SHP77 treated with DMSO at 0.1 percent for 48 hours (cell line): ENCODE data around the gene TFF2.

ENCODE experiments used
- DNase-seq: peaks from one replicate; lab custom pipeline; 2025; lab: John Stamatoyannopoulos, UW

Gene TFF2, protein sequence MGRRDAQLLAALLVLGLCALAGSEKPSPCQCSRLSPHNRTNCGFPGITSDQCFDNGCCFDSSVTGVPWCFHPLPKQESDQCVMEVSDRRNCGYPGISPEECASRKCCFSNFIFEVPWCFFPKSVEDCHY

DNA sequence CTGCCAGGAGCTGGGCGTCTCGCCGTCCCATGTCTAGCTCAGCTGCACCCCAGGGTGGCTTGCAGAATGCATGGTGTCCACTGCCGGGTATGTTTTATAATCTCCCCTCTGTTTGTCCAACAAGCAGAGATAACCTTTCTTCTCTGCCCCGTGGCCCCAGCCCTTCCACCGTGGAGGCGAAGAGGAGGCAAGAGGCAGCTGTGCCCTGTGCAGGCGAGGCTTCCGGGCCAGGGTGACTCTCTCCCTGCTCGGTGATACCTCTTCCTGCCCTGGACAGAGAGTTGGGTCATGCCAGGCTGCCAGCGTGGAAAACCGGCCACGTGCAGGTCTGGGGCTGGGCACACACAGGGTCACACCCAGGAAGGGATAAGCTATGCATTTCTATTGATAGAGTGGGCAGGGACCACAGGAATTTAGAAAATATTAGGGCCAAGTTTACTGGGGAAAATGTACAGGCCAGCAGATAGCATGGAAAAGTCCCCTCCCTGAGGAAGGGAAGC is at the start of gene TFF2:
Gene TFF2, minus strand, starts transcription at position 68 of the 500 bp plus-strand sequence. Its CDS starts 37 bp downstream, at position 31.
- DNase-seq: no peak

DNA sequence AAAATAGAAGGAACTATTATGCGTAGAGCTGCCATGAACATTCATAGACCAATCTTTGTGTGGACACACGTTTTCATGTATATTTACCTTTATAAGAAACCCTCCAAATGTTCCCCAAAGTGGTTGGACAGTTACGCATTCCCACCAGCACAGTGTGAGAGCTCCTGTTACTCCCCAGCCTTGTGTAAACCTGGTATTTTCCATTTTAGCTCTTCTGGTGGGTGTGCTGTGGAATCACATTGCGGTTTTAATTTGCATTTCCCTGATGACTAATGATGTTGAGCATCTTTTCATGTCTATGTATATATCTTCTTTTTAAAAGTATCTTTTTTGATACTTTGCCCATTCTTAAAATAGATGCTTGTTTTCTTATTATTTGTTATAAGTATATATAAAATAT is 49.7 kb upstream of the TFF2 start:
- DNase-seq: no peak

DNA sequence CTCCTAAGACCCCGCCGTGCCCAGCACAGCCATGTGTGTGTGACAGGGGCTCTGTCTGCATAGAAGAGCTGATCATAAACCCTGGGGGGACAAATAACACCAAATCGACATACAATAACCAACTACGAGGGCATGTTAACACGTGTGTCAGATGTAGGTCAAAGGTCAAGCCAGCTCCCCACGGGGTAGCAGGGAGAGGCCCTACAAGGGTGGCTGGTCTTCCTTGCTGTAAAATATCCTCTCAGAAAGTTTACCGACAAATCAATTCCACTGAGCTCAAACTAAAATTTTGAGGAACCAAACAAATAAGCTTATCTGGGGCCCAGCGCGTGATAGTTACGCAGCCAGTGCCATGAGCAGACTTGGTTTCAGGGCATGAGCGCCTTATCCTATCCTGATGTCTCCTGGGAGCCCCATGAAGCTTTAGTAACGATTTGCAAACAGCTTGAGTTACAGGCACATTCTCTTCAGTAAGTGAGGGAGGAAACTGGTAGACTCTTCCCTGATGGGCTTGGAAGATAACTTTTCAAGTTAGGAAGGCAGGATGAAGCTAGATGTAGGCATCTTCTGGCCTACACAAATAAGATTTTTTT is 47.7 kb upstream of the TFF2 start:
- no peak for DNase-seq

DNA sequence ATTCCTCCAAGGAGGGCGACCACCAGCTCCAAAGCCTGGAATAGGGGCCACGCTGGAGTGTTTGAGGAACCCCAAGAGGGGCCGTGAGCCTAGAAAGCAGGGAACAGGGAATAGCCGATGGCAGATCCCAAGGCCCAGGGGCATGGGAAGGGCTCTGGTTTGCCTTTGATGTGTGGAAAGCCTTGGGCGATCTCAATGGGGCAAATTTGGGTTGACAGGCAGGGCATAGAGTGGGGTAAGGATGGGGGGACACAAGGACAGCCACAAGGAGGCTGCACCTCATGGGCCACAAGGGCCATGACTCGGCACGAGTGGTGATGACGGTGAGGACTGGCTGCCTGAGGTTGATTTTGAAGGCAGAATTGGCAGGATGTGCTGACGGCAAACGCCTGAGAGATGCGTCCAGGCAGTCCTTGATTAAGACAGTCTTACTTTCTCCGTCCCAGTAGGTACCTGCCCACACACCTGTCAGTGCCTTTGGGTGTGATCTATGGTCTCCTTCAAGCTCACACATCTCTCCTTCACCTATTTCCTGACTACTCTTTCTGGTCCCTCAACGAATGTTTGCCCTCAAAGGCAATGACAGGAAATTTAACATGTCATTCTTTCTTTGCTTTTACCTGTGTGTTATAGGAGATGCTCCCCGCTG is 47.1 kb upstream of the TFF2 start:
- no peak for DNase-seq

DNA sequence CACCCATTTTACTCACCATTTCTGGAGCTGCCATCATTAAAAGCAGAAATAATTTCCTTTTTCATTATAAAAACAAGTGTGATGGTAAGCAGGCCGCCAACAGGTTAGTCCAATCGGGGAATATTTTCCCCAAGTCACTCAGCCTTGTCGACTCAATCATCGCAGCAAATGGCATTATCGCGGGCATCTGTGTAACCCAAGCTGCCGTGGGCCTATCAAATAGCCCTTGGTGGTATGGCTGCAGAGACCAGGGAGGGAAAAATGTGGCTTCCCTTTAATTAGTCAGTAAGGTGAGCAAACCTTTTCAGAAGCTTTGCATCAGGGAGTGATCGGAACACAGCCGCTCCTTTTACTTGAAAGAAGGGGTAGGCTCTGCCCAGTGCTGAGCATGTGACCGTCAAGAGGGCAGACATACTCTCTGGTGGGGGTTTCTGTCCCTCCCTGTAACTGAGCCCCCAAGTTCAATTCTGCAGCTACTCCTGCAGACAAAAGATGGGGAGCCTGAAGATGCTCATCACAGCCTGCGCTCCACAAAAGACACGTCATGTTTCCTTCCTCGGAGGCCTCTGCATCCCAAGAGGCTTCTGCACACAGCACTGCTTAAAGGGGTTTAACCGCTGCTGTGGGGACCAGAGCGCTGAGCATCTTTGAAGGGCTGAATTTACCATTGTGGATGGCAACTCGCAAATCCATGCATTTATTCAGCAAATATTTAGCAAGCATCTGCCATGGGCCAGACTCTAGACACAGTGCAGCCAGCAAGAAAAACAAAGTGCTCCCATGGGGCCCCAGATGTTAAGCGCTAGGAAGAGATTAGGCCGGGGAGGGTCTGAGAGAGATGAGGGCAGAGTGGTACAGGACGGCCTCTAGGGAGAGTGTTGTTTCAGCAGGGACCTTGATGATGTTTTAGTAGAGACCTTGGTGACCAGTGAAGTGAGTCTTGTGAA is 46.3 kb upstream of the TFF2 start:
- DNase-seq: no peak

DNA sequence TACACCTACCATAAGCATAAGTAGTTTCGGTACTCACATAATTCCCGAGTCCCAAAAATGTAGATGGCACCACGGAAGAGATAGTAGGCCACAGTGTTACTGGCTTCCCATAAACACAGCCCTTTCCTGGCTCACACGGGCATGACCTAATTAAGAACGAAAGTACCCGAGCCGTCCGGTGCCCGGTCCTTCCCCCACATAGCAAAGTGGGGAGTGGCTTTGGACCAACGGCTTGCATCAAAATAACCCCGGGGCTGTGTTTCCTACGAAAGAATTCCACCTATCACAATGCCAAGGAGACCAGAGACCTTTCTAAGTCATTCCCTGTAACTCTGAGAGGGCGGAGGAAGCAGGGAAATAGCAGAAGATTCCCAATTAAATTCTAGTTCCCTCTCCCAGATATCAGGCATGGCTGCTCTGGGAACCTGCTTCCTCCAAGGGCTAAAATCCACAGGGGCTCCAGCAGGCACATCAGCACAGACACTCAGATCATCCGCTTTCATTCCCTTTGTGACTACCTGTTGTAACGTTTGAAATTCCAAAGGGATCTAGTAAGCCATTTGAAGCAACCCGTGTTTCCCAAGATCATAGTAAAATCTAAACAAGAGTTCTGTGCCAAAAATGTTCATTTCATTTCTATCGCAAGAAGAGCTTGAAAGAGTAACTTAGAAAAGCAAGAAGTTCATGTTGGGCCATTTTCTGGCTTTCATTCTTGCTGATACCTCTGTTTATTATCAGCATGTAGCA is 45.3 kb upstream of the TFF2 start, which contains the start of gene TMPRSS3:
Gene TMPRSS3, minus strand, starts transcription at position 148 of the 747 bp plus-strand sequence. CDS start 635 bp downstream, outside the sequence.
- DNase-seq: no peak

DNA sequence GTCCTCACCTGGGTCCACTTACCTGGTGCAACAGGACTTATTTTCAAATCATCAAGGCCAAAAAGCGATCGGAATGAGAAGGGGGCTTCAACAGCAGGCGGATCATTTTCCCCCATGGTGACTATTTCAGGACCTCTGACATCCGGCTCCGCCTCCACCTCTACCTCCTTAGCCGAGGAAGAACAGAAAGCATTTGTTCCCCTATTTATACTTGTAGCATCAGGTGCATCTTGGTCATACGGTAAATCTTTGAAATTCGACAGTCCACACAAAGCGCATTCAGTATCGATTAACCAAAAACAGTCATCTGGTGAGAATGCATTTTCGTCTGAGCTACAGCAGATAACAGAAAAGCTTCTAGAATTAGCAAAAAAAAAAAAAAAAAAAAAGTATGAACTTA is 44.5 kb upstream of the TFF2 start:
- no peak for DNase-seq

DNA sequence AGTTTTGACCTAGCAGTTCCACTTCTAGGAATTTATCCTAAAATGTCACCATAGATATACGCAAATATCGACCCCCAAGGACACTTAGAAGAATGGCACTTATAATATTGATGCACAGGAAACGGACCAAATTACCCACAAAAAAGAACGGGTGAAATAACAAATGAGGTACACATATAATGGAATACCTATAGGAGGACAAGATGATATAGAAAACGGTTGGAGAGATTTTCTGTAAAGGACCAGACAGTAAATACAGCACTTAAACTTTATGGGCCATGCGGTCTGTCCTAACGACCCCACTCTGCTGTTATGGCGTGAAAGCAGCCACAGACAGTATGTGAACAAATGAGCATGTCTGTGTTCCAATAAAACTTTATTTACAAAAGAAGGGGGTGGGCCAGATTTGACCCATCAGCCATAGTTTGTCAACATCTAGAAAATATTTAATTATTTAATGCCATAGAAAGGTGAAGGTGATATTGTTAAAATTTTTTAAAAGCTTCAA is 42.7 kb upstream of the TFF2 start:
- DNase-seq: no peak

DNA sequence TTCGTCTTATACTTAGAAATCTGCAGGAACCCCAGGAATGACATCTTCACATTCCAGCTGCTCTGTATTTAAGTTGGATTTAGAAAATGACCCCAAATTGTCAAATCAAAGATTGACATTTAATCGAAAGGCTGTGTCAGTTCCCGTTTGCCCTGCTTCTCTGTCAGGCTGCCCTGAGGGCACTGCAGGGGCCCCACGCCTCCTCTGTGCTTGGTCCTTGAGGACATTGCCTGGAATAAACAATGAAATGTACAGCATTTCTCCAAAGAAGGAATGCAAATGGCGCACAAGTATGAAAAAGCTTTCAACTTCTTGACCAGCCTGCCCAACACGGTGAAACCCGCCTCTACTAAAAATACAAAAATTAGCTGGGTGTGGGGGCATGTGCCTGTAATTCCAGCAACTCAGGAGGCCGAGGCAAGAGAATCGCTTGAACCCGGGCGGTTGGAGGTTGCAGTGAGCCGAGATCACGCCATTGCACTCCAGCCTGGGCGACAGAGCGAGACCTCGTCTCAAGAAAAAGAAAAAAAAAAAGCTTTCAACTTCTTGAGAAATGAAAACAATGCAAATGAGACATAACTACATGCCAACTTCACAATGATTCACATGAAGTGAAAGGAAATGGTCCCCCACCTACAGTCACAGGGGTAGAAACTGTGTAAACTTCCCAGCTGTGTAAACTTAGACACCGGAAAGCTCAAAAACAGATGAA is 42.1 kb upstream of the TFF2 start:
- DNase-seq: no peak

DNA sequence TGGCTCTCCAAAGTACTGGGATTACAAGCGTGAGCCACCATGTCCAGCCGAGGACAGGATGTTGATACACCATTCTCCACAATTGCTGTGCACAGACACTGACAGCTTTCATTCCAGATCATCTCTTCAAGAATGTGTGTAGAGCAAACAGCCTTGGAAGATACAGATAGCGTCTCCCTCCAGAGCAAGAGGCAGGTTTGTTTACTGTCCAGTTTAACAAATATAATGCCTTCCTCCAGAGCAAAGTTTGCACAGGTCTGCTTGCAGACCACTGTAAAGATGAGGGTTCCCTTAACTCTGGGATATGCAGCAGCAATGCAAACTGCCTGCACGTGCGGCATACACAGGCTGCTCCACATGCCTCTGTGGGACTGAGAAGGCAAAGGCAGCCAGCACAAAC is 40.5 kb upstream of the TFF2 start:
- DNase-seq: no peak

DNA sequence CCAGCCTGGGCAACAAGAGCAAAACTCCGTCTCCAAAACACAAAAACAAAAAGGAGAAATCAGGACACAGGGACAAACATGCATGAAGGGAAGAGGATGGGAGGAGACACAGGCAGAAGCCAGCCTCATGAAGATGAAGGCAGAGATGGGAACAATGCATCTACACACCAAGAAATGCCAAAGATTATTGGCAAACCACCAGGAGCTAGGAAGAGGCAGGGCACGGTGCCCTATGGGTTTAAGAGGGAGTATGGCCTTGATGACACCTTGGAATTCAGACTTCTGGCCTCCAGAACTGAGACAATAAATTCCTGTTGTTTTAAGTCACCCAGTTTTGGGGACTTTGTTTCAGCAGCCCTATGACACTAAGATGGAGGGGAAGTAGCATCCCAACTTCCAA is 39.9 kb upstream of the TFF2 start:
- no peak for DNase-seq

DNA sequence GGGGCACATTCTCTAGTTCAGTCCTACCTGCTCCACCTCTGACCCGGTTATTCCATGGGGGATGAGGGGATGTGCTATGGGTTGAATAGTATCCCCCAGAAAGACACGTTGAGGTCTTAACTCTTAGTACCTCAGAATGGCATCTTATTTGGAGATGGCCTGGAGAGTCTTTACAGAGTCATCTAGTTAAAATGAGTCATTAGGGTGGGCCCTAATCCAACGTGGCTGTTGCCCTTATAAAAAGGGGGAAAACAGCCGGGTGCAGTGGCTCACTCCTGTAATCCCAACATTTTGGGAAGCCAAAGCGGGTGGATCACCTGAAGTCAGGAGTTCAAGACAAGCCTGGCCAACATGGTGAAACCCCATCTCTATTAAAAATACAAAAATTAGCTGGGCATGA is 39.4 kb upstream of the TFF2 start:
- DNase-seq: no peak

DNA sequence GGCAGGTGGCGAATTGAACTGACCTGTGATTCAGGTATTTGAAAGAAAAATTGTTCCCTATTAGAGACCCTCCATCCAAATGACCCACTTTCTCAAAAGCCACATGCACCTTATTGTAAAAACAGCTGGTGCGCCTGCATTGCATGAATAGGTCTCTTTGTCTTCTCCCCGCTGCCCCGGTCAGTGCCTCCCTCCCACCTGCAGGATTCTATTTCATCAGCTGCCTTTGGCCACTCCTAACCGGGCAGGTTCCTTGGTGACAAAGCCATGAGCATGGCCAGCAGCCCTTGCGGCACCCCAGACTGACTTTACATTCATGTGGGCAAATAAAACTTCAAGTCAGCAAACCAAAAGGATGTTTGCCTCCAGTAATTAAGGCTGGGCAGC is 38.6 kb upstream of the TFF2 start:
- DNase-seq: peak; percentile 71

DNA sequence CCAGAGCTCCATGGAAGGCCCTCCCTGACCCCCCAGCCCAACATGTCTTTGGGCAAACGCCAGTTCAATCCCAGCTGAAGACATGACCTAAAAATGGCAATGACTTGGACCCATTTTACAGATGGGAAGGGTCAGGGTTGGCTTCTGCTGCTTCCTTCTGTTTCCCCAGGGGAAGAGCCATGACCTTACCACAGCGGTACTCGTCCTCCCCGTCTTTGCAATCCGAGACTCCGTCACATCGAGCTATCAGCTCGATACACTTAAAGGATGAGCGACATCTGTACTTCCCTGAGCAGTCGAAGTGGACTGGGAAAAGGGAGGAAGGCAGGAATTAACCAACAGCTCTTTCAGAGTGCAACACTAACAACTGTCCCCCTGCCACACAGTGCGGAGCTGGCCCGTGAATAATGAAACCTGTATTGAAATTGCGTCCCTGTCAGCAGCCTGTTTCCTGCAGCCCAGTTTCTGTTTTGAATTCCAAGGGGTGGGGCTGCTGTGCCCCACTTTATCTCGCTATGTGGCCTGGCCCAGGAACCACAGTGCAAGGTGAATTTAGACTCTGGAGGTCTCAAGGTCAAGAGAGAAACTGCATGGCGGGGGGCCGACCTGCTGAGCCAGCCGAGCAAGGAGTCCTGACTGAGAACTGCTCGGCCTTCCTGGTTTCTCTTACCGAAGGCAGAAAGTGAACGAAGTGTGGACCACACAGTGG is 38.1 kb upstream of the TFF2 start:
- no peak for DNase-seq

DNA sequence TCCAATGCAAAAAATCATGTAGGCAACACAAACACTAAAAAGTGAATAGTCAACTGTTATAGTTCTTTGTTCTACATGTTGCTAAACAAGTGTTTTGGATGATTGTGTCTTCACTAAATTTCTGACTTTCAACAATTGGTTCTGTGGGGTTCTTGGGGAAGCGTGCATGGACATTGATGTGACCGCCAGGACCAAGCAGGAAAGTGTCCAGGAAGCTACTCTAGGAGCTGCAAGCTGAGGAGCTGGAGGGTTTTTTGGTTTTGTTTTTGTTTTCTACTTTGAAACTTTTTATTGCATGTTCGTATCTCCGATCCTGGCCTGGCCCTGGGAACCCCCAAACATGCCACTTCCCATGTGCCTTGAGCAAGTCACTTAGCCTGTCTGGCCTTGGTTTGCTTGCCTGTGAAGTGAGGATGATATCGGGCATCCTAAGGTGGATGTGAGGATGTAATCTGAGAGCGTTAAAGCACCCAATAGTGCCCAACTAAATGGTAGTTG is 37.1 kb upstream of the TFF2 start:
- DNase-seq: no peak

DNA sequence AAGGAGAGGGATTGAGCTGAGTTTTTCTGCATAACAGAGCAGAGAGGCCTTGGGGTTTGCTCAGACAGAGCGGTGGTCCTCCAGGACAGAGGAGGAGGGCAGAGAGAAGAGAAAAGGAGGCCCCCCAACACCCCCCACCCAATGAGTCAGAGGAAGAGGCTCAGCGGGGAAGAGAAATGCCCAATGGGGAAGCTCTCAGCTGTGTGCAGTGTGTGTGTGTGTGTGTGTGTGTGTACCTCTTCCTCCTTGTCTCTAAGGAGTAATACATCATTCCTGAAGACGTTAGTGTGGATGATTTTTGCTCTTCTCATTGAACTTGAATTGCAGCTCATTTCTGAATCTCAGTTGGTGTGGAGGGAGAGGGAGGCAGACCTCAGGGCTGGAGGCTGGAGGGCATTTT is 36.4 kb upstream of the TFF2 start:
- no peak for DNase-seq

DNA sequence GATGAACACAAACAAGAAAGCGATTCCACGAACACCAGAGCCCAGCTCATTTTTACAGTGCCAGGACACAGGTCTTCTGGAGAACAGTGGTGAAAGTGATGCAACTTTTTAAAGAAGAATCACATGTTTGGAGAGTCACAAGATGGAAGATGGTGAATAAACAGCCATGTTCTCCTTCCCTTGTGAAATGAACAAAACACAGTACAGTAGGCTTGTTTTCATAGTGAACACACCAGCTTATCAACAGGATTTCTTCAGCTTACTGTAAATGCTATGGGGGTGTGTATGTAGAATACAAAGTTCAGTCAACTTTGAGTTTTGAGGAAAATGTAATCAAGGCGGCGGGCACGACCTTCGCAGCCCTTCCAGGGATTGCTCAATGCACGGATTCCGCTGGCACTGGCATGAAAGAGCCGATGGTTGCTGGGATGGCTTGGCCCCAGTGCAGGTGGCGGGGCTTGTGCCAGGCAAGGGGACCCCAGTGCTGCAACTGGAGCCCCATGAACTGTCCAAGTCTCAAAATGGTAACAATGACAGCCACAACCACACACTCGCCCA is 35.3 kb upstream of the TFF2 start:
- DNase-seq: no peak

DNA sequence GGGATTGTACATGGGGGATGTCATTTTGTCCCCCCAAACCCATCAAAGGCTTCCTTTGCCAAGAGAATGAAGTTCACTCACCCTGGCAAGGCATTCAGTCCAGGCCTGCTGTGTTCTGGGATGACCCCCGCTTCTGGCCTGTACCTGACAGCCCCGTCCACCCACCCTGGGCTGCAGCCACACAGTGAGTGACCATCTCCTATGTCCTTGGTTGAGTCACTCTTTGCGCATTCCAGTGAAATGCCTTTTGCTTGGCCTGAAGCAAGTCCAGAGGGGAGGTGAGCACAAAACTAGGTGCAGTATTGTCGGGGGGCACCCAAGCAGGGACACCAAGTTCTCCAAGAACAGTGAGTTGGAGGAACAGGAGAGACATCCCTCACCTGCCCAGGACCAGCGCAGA is 34.8 kb upstream of the TFF2 start:
- no peak for DNase-seq

DNA sequence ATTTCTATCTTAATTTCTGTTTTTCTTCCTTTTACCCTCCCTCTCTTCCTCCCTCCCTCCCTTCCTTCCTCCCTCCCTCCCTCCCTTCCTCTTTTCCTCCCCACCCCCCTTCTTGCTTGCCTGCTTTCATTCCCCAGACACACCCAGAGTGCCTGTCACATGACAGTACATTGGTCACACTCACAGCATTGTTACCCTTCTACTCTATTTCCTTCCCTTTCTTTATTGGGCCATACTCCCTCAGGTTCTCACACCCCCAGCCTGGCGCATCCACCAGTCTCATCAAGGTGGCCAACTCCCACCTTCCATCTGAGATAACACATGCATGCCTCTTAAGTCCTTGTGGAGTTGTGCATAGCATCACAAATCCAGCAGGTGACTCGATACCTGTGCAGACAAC is 34.2 kb upstream of the TFF2 start:
- no peak for DNase-seq
